Measurements from ENCODE around the gene COMMD2.

Gene COMMD2

GRCh38 chr3:149753717-149754116, 1.4 kb upstream of the COMMD2 start:
- DNase-seq, result no peak

DNA sequence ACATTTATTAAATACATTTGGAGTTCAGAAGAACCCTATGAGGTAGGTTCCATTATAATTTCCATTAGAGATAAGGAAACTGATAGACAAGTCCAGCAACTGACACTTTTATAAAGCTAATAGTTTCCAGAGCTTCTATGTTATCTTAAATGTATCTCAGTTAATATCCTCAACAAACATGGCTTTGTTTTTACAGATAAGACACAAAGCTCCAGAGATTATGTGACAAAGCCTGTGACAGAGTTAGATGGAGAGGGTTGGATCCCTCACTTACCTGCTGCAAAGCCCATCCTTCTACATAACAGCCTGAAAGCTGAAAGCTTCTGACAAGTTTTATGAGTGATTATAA, 473 bp upstream of the COMMD2 start:
- no peak for DNase-seq

- no peak for DNase-seq
Measured at GRCh38 chr3:149751551-149751950, 738 bp downstream of the COMMD2 start.

- no peak for DNase-seq
Measured at GRCh38 chr3:149744606-149745005, 7.7 kb downstream of the COMMD2 start.

- DNase-seq, result no peak
Measured at GRCh38 chr3:149744151-149744550, 8.1 kb downstream of the COMMD2 start.

DNA sequence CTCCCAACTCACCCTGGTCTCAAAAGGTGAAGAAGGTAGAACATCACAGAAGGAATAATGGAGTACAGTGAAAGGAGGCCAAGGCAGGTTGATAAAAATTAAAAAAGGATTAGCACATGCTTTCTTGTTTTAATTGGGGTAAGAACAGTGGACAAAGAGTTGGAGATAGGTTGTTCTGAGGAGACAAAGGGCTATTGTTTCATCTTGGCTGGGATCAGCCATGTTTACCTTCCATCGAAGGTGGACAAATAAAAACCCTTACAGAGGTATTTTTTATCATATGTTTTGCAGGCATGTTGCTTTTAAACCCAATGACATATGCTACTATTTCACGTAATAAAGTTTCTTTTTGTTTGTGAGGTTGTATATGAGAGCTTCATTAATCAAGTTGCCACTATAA, 12.9 kb downstream of the COMMD2 start:
- no peak for DNase-seq

- DNase-seq, result no peak
Measured at GRCh38 chr3:149738876-149739275, 13.4 kb downstream of the COMMD2 start.

GRCh38 chr3:149736953-149737205, 15.4 kb downstream of the COMMD2 start:
- DNase-seq, result no peak

DNA sequence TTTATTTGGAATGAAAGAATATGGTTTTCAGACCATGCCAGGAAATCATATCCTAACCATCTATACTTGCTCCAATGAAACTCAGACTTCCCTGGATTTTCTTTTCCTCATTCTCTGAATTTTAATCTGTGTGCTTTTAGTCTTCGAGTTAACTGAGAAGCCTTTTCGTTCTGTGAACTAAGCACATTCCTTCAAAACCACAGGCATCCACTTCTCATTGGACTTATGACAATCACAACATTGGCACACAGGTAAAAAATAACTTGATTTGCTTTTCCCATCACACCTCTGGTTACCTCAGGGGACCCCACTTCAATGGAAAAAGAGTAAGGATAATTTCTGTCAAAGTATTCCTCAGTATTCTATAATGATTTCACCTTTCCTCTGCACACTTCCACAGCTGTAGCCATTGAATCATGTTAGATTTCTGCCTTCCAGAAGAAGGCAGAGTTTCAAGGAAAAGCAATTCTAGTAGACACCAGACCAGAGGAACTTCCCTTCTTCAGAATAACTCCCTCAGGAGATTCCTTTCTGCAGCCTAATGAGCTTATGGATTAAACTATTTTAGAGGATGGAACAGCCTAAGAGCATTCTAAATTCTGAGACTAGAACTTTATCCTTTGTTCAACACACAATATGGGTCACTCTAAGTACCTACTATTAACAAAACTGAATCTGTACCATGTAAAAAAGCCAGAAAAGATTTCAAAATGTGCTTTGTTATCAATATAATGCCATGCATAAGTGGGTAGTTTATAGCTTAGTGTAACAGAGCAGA, 15.9 kb downstream of the COMMD2 start:
- peak; percentile 68 for DNase-seq

- no peak for DNase-seq
Measured at GRCh38 chr3:149732234-149732633, 20.1 kb downstream of the COMMD2 start.

DNA sequence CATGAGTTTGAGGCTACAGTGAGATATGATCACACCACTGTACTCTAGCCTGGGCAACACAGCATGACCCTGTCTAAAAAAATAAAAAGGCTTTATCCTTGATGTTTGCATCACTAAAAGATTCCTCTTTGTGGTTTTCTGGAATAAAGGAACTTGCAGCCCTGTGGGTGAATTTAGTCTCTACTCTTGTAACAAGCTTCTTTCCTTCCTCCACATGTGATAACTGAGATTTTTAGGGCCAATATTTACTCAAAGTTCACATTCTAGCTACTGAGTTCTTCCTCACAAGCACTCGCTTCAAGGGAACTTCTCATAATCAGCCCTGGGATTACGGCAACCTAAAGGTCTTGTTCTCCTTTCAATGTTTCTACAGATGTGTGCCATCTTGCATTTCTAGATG, 24.6 kb downstream of the COMMD2 start:
- DNase-seq, result no peak

- no peak for DNase-seq
Measured at GRCh38 chr3:149726716-149727407, 25.4 kb downstream of the COMMD2 start.

GRCh38 chr3:149723781-149724180, 28.5 kb downstream of the COMMD2 start:
- DNase-seq, result no peak

- DNase-seq, result no peak
Measured at GRCh38 chr3:149720918-149721317, 31.4 kb downstream of the COMMD2 start.

DNA sequence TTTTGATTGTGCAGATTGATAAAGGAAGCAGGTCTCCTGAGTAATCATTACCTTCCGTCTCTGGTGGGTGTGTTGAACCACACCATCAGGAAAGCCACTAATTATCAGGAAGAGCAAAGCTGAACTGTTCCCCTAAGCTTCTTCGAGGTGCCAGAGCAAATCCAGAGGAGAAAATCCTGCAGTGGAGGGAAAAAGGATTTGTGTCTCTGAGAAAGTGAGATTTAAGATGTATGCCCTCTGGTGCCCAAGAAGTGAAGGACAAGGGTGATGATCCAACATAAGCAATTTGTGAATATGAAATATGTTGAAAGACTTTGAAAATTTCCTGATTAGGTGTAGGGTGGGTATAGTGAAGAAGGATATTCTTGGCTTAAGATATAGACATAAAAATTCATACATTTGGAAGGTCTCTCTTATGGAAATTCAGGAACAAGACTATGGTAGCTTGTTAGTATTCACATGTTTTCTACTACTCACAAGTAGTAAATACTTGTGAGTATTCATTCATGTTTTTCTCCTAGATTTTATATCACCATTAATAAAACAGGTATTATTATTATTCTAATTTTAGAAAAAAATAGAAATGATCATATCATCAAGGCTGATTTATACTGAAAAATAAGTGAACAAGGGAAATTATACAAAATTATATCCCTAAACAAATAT, 34.8 kb downstream of the COMMD2 start:
- peak; percentile 41 for DNase-seq

- no peak for DNase-seq
Measured at GRCh38 chr3:149716984-149717383, 35.3 kb downstream of the COMMD2 start.

GRCh38 chr3:149715247-149715646, 37.0 kb downstream of the COMMD2 start:
- DNase-seq, result no peak

DNA sequence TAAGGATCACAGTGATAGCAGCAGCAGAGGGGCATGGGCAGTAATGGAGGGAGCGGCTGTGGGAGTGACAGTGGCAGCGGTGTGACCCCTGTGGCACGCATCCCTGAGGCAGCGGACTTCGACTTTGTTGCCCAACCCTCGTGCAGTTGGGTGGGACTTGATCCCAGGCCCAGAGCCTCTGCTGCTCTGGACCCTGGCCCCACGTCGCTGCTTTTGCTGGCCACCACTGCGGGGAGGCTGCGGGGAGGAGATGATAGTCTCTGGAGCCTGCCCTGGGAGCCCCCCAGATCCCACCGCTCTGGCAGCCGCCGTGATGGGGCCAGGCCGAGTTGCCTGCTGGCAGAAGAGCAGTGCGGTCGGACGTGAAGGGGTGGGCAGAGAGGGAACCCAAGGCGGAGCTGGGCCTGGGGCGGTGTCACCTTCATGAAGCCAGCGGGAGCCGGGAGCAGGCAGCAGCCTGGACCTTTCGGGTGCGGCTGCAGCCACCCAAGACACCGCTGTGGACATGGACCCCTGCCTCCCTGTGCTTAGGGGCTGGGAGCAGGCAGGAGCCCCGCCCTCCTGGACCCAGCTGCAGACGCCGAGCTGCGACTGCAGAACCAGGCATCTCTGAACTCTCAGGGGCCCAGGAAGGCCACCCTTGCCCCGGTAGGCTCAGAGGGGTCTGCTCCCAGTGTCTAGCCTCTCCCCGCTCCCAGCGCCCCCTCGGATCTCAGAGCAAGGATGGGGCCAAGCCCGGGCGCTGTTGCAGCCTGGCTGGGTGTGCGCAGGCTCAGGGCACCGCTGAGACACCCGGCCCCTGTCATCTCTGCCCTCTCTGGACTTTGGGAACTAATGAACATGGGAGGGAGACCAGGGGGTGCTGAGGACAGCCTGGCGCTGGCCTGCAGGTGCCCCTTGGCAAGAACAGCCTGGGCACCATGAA, 38.3 kb downstream of the COMMD2 start:
- DNase-seq, result no peak

GRCh38 chr3:149706905-149707304, 45.4 kb downstream of the COMMD2 start:
- no peak for DNase-seq

DNA sequence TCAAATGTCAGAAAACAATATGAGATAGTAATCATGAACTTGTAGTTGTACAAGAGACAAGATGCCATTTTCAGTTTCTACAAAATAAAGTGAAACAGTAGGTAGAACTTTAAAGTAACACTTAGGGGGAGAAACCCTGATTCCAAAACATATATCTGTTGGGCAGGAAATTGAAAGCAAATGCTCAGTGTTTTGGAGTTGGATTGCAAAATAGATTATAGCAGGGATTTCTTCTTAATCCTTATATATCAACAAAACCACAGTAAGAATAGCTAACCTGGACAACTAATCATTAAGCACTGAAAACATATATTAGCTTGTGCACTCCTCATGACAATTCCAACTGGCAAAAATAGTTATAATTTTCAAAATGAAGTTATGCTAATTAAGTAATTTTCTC, 46.9 kb downstream of the COMMD2 start:
- no peak for DNase-seq

GRCh38 chr3:149703466-149703865, 48.8 kb downstream of the COMMD2 start:
- DNase-seq, result no peak

GRCh38 chr3:149702691-149703441, 49.4 kb downstream of the COMMD2 start:
- DNase-seq, result peak; percentile 43

DNA sequence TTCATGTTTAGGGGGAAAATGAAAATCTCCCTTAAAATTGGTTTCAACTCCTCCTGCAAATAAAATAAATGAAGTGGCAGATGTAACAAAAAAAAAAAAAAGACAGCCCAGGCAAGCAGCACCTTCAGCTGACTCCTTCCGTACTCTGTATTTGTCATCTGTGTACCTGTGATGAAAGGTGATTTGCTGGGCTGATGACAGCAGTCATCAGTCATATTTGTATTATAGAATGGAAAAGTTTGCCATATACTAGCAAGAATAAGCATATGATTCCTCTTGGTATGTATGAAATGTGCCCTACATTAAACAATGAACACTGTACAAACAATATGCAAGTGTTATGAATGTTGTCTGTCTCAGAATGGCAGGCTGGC, 50.3 kb downstream of the COMMD2 start:
- no peak for DNase-seq

Data from NCI-H226 (cell line).